SK-N-SH treated with all-trans-retinoic acid at 6 μM for 48 hours (cell line): ENCODE data around the gene TMEM138.

Source experiments
- ATAC-seq: fragments of 200-7000 bp; cut with Tn5 transposase; 3 replicates; pipeline ENCODE4 v1.9.1; 2020; ENCODE audit warnings: mild to moderate bottlenecking, moderate library complexity
- ARNTL ChIP-seq: fragments of 450-650 bp; formaldehyde crosslinking; IDR thresholded peaks from 2 replicates; pipeline ENCODE4 v1.5.0; 2020; ENCODE audit warnings: low read depth, mild to moderate bottlenecking, moderate library complexity, borderline replicate concordance
- BACH2 ChIP-seq: fragments of 250-450 bp; sonication (Bioruptor Pico); IDR thresholded peaks from 2 replicates; pipeline ENCODE4 v1.9.0; 2021; ENCODE audit warnings: mild to moderate bottlenecking, borderline replicate concordance
- CSDC2 ChIP-seq: fragments of 250-450 bp; sonication (Bioruptor Pico); IDR thresholded peaks from 2 replicates; pipeline ENCODE4 v1.5.0; 2020; ENCODE audit warnings: mild to moderate bottlenecking, moderate library complexity
- CSRNP3 ChIP-seq: fragments of 250-450 bp; sonication (Bioruptor Pico); IDR thresholded peaks from 2 replicates; pipeline ENCODE4 v1.5.1; 2021; ENCODE audit warnings: mild to moderate bottlenecking, moderate library complexity
- GLIS3 ChIP-seq: fragments of 250-450 bp; sonication (Bioruptor Pico); IDR thresholded peaks from 2 replicates; pipeline ENCODE4 v1.5.0; 2020; ENCODE audit warnings: mild to moderate bottlenecking, moderate library complexity
- ISL1 ChIP-seq: fragments of 250-450 bp; sonication (Bioruptor Pico); IDR thresholded peaks from 2 replicates; pipeline ENCODE4 v2.1.2; 2022; ENCODE audit warnings: mild to moderate bottlenecking, moderate library complexity
- OSR1 ChIP-seq: fragments of 250-450 bp; sonication (Bioruptor Pico); IDR thresholded peaks from 2 replicates; pipeline ENCODE4 v1.8.0; 2022; ENCODE audit warnings: moderate library complexity, mild to moderate bottlenecking, inconsistent platforms
- POU6F1 ChIP-seq: fragments of 250-450 bp; sonication (Bioruptor Pico); IDR thresholded peaks from 2 replicates; pipeline ENCODE4 v1.8.0; 2021; ENCODE audit warnings: low read depth, mild to moderate bottlenecking, moderate library complexity, borderline replicate concordance
- PPARA ChIP-seq: fragments of 250-450 bp; sonication (Bioruptor Pico); IDR thresholded peaks from 2 replicates; pipeline ENCODE4 v1.5.0; 2020; ENCODE audit warnings: mild to moderate bottlenecking, borderline replicate concordance
- SNAI2 ChIP-seq: fragments of 250-450 bp; sonication (Bioruptor Pico); IDR thresholded peaks from 2 replicates; pipeline ENCODE4 v1.5.0; 2020; ENCODE audit warnings: mild to moderate bottlenecking, moderate library complexity
- TCF4 ChIP-seq: fragments of 250-450 bp; sonication (Bioruptor Pico); IDR thresholded peaks from 2 replicates; pipeline ENCODE4 v1.8.0; 2021; ENCODE audit warnings: mild to moderate bottlenecking, moderate library complexity, borderline replicate concordance
- TOX ChIP-seq: fragments of 250-450 bp; sonication (Bioruptor Pico); IDR thresholded peaks from 2 replicates; pipeline ENCODE4 v1.8.0; 2021; ENCODE audit warnings: mild to moderate bottlenecking, moderate library complexity, borderline replicate concordance
- ZC3H10 ChIP-seq: fragments of 250-450 bp; sonication (Bioruptor Pico); IDR thresholded peaks from 2 replicates; pipeline ENCODE4 v1.5.1; 2021; ENCODE audit warnings: mild to moderate bottlenecking, moderate library complexity
- ZFP3 ChIP-seq: fragments of 250-450 bp; sonication (Bioruptor Pico); IDR thresholded peaks from 2 replicates; pipeline ENCODE4 v1.5.0; 2020; ENCODE audit warnings: mild to moderate bottlenecking, moderate library complexity
- ZFP30 ChIP-seq: fragments of 450-650 bp; formaldehyde crosslinking; IDR thresholded peaks from 2 replicates; pipeline ENCODE4 v1.5.0; 2022; ENCODE audit warnings: mild to moderate bottlenecking, moderate library complexity
- ZNF565 ChIP-seq: fragments of 450-650 bp; formaldehyde crosslinking; conservative IDR thresholded peaks from 2 replicates; pipeline ENCODE4 v1.5.0; 2020; ENCODE audit warnings: low read depth, mild to moderate bottlenecking, moderate library complexity
- ZNF8 ChIP-seq: fragments of 450-650 bp; formaldehyde crosslinking; IDR thresholded peaks from 2 replicates; pipeline ENCODE4 v1.5.0; 2020; ENCODE audit warnings: mild to moderate bottlenecking, moderate library complexity
- TF ChIP-seq, protein P1 (sequence below): fragments of 250-450 bp; sonication (Bioruptor Pico); IDR thresholded peaks from 2 replicates; pipeline ENCODE4 v1.8.0; 2020; ENCODE audit warnings: mild to moderate bottlenecking, moderate library complexity, borderline replicate concordance
- TF ChIP-seq, protein P2 (sequence below): fragments of 250-450 bp; sonication (Bioruptor Pico); IDR thresholded peaks from 2 replicates; pipeline ENCODE4 v1.5.1; 2020; ENCODE audit warnings: low read depth, mild to moderate bottlenecking, moderate library complexity
- TF ChIP-seq, protein P3 (sequence below): fragments of 250-450 bp; sonication (Bioruptor Pico); IDR thresholded peaks from 2 replicates; pipeline ENCODE4 v1.5.0; 2020; ENCODE audit warnings: mild to moderate bottlenecking, moderate library complexity

TMEM138 gene

GRCh38 chr11:61413496-61413895 is 51.3 kb downstream of the TMEM138 start:
- no peak for TF ChIP-seq CSDC2 (CRISPR knock-in tag)
- TF ChIP-seq, protein P1, sequence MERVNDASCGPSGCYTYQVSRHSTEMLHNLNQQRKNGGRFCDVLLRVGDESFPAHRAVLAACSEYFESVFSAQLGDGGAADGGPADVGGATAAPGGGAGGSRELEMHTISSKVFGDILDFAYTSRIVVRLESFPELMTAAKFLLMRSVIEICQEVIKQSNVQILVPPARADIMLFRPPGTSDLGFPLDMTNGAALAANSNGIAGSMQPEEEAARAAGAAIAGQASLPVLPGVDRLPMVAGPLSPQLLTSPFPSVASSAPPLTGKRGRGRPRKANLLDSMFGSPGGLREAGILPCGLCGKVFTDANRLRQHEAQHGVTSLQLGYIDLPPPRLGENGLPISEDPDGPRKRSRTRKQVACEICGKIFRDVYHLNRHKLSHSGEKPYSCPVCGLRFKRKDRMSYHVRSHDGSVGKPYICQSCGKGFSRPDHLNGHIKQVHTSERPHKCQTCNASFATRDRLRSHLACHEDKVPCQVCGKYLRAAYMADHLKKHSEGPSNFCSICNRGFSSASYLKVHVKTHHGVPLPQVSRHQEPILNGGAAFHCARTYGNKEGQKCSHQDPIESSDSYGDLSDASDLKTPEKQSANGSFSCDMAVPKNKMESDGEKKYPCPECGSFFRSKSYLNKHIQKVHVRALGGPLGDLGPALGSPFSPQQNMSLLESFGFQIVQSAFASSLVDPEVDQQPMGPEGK (CRISPR knock-in tag): no peak
- no peak for TF ChIP-seq ZFP30 (CRISPR knock-in tag)
- no peak for ATAC-seq

DNA sequence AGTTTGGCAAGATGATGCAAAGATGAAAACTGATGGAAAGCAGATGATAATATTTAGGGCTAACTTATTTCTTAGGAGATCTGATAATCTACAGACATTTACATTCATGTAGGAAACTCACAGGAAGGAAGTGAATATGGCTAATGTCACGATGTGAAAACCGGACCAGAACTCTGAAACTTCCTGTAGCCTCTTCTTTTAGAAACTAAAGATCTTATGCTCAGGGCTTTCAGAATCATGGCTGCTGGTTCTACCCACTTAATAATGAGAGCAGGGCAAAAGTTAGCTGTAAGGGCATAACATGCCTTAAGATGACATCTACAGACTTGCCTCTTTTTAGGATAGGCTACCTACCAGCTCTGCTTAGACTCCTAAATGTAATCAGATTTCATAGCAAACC is 52.4 kb downstream of the TMEM138 start:
- TF ChIP-seq SNAI2 (CRISPR knock-in tag): no peak
- no peak for TF ChIP-seq TCF4 (CRISPR knock-in tag)
- no peak for TF ChIP-seq ARNTL (CRISPR knock-in tag)
- TF ChIP-seq CSRNP3 (CRISPR knock-in tag): no peak
- TF ChIP-seq ZNF8 (CRISPR knock-in tag): no peak
- no peak for TF ChIP-seq POU6F1 (CRISPR knock-in tag)
- TF ChIP-seq PPARA (CRISPR knock-in tag): no peak
- TF ChIP-seq ZC3H10 (CRISPR knock-in tag): no peak
- TF ChIP-seq GLIS3 (CRISPR knock-in tag): no peak
- no peak for TF ChIP-seq ZNF565 (CRISPR knock-in tag)
- TF ChIP-seq BACH2: no peak
- no peak for TF ChIP-seq TOX (CRISPR knock-in tag)
- TF ChIP-seq ZFP3 (CRISPR knock-in tag): no peak
- TF ChIP-seq CSDC2 (CRISPR knock-in tag): no peak
- TF ChIP-seq, protein P2, sequence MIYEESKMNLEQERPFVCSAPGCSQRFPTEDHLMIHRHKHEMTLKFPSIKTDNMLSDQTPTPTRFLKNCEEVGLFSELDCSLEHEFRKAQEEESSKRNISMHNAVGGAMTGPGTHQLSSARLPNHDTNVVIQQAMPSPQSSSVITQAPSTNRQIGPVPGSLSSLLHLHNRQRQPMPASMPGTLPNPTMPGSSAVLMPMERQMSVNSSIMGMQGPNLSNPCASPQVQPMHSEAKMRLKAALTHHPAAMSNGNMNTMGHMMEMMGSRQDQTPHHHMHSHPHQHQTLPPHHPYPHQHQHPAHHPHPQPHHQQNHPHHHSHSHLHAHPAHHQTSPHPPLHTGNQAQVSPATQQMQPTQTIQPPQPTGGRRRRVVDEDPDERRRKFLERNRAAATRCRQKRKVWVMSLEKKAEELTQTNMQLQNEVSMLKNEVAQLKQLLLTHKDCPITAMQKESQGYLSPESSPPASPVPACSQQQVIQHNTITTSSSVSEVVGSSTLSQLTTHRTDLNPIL (CRISPR knock-in tag): no peak
- TF ChIP-seq ISL1 (CRISPR knock-in tag): no peak
- no peak for TF ChIP-seq OSR1 (CRISPR knock-in tag)
- no peak for TF ChIP-seq ZFP30 (CRISPR knock-in tag)
- TF ChIP-seq, protein P1 (CRISPR knock-in tag): no peak
- ATAC-seq: no peak

- no peak for ATAC-seq
- TF ChIP-seq TOX (CRISPR knock-in tag) (no peak), ZC3H10 (CRISPR knock-in tag) (no peak), POU6F1 (CRISPR knock-in tag) (no peak), CSDC2 (CRISPR knock-in tag) (no peak), SNAI2 (CRISPR knock-in tag) (no peak), CSRNP3 (CRISPR knock-in tag) (no peak), ISL1 (CRISPR knock-in tag) (no peak), PPARA (CRISPR knock-in tag) (no peak), ZNF565 (CRISPR knock-in tag) (no peak), ZFP3 (CRISPR knock-in tag) (no peak), ARNTL (CRISPR knock-in tag) (no peak), TCF4 (CRISPR knock-in tag) (no peak)
- TF ChIP-seq, protein P3, sequence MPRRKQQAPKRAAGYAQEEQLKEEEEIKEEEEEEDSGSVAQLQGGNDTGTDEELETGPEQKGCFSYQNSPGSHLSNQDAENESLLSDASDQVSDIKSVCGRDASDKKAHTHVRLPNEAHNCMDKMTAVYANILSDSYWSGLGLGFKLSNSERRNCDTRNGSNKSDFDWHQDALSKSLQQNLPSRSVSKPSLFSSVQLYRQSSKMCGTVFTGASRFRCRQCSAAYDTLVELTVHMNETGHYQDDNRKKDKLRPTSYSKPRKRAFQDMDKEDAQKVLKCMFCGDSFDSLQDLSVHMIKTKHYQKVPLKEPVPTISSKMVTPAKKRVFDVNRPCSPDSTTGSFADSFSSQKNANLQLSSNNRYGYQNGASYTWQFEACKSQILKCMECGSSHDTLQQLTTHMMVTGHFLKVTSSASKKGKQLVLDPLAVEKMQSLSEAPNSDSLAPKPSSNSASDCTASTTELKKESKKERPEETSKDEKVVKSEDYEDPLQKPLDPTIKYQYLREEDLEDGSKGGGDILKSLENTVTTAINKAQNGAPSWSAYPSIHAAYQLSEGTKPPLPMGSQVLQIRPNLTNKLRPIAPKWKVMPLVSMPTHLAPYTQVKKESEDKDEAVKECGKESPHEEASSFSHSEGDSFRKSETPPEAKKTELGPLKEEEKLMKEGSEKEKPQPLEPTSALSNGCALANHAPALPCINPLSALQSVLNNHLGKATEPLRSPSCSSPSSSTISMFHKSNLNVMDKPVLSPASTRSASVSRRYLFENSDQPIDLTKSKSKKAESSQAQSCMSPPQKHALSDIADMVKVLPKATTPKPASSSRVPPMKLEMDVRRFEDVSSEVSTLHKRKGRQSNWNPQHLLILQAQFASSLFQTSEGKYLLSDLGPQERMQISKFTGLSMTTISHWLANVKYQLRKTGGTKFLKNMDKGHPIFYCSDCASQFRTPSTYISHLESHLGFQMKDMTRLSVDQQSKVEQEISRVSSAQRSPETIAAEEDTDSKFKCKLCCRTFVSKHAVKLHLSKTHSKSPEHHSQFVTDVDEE: no peak
- TF ChIP-seq, protein P2 (CRISPR knock-in tag): no peak
Observed at GRCh38 chr11:61415381-61415780, 53.2 kb downstream of the TMEM138 start.
